T-helper 22 cell (primary cell): Measurements from ENCODE around the gene ITIH4.

ENCODE experiments used
- DNase-seq: peaks from one replicate; pipeline ENCODE4 v3.0.0-alpha.2; 2020; ENCODE audit warnings: low read depth

ITIH4 gene

DNA sequence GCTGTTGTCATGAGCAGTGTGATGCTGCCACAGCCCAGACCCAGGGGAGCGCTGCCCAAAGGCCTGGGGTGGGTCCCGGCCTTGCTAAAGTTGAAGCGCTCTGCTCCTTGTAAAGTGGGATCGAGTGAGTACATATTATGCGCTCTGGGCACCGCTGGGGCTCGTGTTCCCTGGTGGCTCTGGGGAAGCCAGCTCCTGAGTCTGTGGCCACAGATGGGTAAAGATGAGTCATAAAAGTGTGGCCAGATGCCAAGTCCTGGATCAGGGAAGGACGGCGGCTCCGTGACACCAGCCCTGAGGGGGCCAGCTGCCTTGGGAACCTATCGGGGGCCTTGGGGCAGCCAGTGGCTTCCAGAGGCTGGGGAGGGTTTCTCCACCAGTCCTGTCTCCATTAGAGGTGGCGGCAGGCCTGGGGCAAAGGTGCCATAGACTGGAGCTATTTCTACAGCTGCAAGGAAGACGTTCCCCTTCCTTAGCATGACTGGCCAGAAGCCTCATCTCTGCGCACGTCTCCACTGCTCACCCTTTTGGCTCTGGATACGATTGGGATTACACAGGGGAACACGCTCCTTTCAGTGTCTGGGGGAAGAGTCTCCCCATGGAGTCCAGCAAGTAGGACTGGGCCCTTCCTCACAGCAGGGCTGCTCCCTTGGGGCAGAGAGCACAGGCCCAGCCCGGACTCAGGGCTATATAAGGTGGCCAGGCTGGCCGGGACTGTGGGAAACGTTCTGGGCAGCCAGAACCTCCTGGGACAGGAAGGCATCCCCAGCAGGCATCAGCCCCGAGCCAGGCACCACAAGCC is 1.2 kb upstream of the ITIH4 start:
- no peak for DNase-seq

- DNase-seq = no peak
Measured at GRCh38 chr3:52829906-52830463, 487 bp downstream of the ITIH4 start.

- no peak for DNase-seq
Measured at GRCh38 chr3:52829482-52829881, 990 bp downstream of the ITIH4 start.

GRCh38 chr3:52827866-52828376 is 2.6 kb downstream of the ITIH4 start:
- DNase-seq = no peak

DNA sequence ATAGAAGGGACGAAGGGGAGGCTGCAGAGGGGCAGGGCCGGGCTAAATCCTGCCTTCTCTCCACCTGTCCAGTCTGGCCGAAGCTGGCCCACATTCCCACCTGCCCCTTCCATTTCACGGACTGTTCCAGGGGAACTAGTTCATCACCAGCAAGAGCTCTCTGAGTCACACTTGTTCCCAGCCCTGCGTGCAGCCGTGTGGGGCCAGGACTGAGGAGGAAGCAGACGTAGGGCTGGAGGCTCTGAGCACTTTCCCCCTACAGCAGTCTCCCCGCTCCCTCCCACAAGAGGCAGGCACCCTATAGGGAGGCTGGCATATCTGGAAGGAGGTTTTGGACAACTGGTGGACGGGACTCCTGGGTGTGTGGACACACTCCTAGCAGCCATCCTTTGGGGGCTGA is 3.0 kb downstream of the ITIH4 start:
- no peak for DNase-seq

- no peak for DNase-seq
Measured at GRCh38 chr3:52824037-52824436, 6.4 kb downstream of the ITIH4 start.

- DNase-seq = no peak
Measured at GRCh38 chr3:52822363-52822762, 8.1 kb downstream of the ITIH4 start.

GRCh38 chr3:52820736-52821135 is 9.7 kb downstream of the ITIH4 start:
- DNase-seq = no peak

DNA sequence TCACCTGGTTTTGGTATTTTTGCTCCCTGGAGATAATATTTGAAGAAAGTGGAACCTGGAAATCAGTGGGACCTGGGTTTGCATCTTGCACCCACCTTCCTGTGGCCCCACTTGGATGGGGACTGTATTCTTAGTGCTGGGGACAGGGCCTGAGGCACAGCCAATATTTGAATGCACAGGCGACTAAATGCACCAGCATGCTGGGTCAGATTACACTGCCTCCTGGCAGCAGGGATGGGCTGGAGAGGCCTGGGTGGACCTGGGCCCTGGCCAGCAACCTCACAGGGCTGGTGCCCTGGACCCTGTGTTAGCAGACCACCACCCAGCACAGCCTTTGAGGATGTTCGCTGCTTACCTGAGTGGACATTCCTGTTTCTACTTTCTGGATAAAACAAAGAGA is 10.5 kb downstream of the ITIH4 start:
- DNase-seq = no peak

GRCh38 chr3:52817860-52818259 is 12.6 kb downstream of the ITIH4 start:
- DNase-seq = no peak

GRCh38 chr3:52817221-52817620 is 13.3 kb downstream of the ITIH4 start:
- DNase-seq = no peak

DNA sequence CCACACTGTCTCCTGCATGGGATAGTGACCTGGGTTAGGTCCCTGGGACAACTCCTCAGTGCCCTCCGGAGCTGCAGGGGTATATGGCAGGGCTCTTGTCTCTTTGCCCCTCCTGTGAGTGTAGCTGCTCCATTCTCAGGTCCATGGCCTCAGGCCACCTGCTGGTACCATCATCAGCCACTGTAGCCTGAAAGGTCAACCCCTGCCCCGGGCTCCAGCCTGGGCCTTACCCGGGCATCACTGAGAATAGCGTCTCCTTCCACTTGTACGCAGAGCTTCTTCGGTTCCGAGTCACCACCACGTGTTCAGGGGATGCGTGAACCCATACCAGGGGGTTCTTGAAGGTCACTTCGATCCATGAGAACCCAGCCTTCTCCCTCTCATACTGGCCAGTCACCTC is 13.8 kb downstream of the ITIH4 start:
- DNase-seq = no peak

DNA sequence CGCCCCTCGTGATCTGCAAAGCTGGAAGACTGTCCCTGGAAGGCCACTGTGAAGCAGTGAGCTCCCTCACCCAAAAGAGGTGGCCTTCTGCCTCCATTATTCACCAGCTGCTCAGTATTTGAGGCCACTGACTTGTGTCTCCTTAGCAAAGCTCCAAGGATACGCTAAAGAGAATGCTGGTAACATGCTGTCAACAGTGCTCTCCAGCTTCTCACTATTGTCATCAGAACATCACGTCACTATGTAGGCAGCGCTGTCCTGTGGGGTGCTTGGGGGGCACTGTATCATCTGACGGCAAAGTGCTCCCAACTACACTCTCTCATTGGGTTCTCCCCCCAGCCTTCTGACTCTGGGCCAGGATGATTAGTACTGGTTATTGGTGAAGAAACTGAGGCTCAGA is 14.3 kb downstream of the ITIH4 start:
- no peak for DNase-seq

DNA sequence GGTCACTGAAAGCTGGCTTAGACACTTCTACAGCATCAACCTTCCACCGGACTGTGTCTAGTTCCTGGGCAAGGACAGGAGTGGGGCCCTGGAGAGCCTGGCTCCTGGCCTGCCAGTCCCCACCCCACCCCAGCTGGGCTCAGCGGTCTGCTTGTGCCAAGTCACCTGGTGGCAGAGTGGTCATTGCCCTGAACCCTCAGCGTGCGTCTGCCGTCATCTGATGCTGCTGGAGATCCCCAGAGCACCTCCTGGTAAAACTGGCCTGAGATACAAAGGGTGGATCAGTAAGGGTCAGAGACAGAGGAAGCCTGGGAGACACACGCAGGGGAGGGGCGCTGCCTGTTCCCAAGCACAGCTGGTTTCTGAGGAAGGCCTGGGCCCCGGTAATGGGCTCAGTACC is 16.7 kb downstream of the ITIH4 start:
- DNase-seq = no peak

- DNase-seq = no peak
Measured at GRCh38 chr3:52811452-52812011, 18.9 kb downstream of the ITIH4 start.

DNA sequence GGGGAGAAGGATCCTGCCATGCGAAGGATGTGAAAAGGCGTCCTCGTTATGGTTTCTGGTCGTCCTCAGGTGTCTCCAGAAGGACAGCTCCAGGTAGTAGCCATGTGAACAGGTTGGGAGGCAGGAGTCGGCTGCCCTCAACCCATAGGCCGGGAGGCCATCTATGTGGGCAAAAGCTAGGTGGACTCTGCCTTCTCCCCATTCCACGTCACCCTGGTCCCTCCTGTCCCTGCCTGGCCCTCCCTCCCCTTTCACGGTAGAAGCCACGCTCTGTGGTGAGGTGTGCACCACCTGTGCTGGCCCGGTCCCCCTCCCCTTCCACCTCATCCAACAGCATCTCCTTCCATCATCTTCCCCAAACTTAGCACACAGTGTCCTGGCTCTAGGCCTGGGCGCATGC is 19.5 kb downstream of the ITIH4 start:
- no peak for DNase-seq

DNA sequence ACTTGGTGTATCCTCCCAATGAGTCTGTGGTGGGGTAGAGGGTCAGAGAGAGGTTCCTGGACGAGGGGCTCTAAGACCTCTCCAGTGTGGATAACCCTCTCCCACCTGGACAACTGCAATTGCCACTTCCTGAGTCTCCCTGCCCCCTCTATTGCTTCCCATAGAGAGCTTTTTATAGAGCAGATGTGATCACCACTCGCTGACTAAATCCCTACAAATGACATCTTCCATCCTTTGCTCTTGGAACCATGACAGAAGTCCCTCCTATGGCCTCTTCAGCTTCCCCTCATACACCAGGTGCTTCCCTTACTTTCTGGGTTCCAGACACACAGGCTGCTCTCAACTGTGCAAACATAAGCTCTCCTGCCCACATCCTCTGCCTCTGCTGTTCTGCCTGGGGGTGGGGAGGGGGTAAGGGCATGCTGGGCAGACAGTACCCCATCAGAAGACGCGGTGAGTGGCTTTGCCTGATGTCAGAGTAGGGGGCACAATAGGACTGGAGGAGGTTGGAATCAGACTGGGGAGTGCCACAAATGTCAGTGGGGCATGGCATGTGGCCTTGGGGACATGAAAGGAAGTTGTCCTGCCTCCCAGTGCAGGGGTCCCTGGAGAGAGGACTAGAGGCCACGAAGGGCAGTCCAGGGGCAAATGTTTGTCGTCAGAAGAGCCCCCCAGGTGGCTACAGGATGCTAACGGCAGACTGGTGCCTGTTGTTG is 20.7 kb downstream of the ITIH4 start:
- no peak for DNase-seq

GRCh38 chr3:52809149-52809548 is 21.3 kb downstream of the ITIH4 start:
- no peak for DNase-seq

DNA sequence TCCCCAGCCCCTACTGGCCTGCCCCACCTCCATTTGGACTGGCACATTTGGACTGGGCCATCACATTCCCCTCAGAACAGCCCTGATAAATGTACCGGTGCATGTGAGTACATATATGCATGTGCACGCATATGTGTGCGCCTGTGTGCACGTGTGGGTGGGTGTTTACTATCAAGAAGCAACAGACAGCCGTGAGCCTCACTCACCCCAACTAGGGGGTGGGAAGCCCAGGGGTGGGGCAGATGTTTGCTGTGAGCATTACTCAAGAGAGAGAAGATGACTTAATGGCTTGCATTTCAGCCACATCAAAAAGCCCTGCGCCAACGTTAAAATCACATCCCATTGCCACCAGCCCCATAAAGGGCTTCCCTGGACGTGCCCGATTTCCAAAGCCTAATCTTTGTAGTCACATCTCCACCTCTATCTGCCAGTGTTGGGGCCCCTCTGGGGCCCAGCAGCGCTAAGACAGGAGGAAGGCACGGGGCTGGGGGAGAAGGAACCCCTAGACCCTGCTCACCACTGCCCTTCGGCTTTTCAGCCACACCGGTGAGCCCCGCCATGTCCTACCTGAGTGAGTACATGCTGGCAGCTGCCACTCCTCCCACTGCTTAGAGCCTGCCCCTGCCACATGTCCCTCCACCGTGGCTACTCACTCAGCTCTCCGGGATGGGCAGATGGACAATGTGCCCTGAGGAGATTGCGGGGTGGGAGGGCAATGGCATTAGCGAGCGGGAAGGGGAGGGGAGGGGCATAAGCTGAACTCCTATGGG is 25.0 kb downstream of the ITIH4 start:
- DNase-seq = no peak

- no peak for DNase-seq
Measured at GRCh38 chr3:52801839-52802238, 28.6 kb downstream of the ITIH4 start.

DNA sequence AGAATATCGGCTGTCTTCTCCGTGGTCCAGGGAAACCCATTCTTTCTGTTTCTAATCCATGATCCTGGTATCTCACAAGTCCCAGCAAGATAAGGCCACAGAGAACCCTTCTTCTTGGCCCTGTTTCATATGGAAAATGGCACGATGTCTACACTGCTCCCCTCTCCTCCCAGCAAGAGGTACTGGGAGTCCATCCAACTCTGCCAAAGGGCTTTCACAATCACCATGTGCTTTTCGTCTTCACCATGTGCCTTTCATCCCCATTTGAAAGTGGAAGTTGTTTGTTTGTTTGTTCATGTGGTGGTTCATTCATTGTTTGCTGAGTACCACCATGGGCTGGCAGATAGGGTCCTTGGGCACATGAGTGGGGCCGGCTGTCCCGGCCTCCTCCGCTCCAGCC is 30.4 kb downstream of the ITIH4 start:
- DNase-seq = no peak

DNA sequence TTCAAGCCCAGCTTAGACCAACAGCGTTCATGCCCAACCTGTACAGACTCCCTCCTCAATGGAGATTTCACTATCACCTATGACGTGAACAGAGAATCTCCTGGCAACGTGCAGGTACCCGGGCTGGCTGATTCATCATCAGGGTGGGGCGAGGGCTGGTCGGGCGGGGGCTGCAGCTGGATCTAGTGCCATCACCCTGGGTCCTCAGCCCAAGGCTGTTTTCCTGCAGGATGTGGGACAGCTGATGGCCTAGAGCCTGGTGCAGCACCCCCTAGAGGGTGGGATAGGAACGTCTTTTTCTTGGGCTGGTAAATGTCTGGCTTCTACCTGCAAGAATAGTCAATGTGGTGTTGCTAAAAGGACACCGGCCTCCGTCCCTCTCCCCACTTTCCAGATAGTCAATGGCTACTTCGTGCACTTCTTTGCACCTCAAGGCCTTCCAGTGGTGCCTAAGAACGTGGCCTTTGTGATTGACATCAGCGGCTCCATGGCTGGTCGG is 31.4 kb downstream of the ITIH4 start:
- DNase-seq = no peak
